Subcutaneous abdominal adipose tissue (tissue), 5 donors: ENCODE data around the gene UBR3.

Experiments used
- H3K27ac ChIP-seq: one replicate; pipeline ENCODE4 v1.7.0; 2013; ENCODE audit warnings: low read depth, mild to moderate bottlenecking, inconsistent platforms, low read length, moderate library complexity
- H3K27me3 ChIP-seq, 5 donors: one replicate each; pipeline ENCODE4 v1.7.0; 2013; ENCODE audit warnings: low read length in 5 of 5, inconsistent platforms in 1 of 5; ENCODE audit not compliant: control insufficient read depth in 5 of 5, insufficient read depth in 4 of 5
- H3K36me3 ChIP-seq, 5 donors: one replicate each; pipeline ENCODE4 v1.7.0; 2013; ENCODE audit warnings: low read length in 5 of 5; ENCODE audit not compliant: control insufficient read depth in 5 of 5, insufficient read depth in 5 of 5
- H3K4me1 ChIP-seq, 5 donors: one replicate each; pipeline ENCODE4 v1.7.0; 2013; ENCODE audit warnings: low read length in 5 of 5, mild to moderate bottlenecking in 3 of 5, moderate library complexity in 1 of 5; ENCODE audit not compliant: control insufficient read depth in 5 of 5, insufficient read depth in 5 of 5
- H3K4me3 ChIP-seq, 5 donors: one replicate each; pipeline ENCODE4 v1.7.0; 2013; ENCODE audit warnings: low read length in 5 of 5, low read depth in 1 of 5
- H3K9ac ChIP-seq, 5 donors: one replicate each; pipeline ENCODE4 v1.7.0; 2013; ENCODE audit warnings: low read length in 5 of 5, mild to moderate bottlenecking in 4 of 5, moderate library complexity in 3 of 5
- H3K9me3 ChIP-seq, 5 donors: one replicate each; pipeline ENCODE4 v1.7.0; 2013; ENCODE audit warnings: low read length in 5 of 5; ENCODE audit not compliant: control insufficient read depth in 5 of 5
- donor health status: healthy.
- donor health status: healthy.
- donor health status: healthy.
- donor health status: healthy.
- donor health status: healthy.

Gene UBR3, protein sequence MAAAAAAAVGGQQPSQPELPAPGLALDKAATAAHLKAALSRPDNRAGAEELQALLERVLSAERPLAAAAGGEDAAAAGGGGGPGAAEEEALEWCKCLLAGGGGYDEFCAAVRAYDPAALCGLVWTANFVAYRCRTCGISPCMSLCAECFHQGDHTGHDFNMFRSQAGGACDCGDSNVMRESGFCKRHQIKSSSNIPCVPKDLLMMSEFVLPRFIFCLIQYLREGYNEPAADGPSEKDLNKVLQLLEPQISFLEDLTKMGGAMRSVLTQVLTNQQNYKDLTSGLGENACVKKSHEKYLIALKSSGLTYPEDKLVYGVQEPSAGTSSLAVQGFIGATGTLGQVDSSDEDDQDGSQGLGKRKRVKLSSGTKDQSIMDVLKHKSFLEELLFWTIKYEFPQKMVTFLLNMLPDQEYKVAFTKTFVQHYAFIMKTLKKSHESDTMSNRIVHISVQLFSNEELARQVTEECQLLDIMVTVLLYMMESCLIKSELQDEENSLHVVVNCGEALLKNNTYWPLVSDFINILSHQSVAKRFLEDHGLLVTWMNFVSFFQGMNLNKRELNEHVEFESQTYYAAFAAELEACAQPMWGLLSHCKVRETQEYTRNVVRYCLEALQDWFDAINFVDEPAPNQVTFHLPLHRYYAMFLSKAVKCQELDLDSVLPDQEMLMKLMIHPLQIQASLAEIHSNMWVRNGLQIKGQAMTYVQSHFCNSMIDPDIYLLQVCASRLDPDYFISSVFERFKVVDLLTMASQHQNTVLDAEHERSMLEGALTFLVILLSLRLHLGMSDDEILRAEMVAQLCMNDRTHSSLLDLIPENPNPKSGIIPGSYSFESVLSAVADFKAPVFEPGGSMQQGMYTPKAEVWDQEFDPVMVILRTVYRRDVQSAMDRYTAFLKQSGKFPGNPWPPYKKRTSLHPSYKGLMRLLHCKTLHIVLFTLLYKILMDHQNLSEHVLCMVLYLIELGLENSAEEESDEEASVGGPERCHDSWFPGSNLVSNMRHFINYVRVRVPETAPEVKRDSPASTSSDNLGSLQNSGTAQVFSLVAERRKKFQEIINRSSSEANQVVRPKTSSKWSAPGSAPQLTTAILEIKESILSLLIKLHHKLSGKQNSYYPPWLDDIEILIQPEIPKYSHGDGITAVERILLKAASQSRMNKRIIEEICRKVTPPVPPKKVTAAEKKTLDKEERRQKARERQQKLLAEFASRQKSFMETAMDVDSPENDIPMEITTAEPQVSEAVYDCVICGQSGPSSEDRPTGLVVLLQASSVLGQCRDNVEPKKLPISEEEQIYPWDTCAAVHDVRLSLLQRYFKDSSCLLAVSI (N-terminal part only)

DNA sequence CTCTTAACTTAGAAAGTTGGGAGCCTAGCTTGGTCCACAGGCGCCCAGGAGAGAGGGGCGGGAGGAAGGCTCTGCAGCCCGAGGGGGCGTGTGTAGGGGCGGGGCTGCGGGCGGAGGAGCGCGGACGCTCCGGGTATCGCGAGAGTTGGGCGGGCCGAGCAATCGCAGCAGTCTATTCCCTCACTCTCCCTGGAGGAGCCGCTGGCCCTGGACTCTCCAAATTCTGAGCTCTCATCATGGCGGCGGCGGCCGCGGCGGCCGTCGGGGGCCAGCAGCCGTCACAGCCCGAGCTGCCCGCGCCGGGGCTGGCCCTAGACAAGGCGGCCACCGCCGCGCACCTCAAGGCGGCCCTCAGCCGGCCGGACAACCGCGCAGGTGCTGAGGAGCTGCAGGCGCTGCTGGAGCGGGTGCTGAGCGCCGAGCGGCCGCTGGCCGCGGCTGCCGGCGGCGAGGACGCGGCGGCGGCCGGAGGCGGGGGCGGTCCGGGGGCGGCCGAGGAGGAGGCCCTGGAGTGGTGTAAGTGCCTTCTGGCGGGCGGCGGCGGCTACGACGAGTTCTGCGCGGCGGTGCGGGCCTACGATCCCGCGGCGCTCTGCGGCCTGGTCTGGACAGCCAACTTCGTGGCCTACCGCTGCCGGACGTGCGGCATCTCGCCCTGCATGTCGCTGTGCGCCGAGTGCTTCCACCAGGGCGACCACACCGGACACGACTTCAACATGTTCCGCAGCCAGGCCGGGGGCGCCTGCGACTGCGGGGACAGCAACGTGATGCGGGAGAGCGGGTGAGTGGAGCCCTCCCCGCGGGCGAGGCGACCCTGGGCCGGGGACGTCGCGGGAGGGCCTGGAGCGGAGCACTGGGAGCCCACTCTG lies at the start of gene UBR3:
TSS of gene UBR3 (plus strand) at position 183 of the 869 bp plus-strand sequence. CDS start at position 237, 54 bp downstream.
- Histone ChIP-seq H3K27me3 (no peaks in the 10 kb centered on the region), H3K4me1 (peaks cover 5 to 61% (median 58%) of the 10 kb centered on the region in 5 donors), H3K36me3 (no peaks in the 10 kb centered on the region), H3K9me3 (no peaks in the 10 kb centered on the region), H3K27ac (peak within 1 kb of the TSS; percentile 86), H3K9ac (peak within 1 kb of the TSS; percentile 22 to 96 (median 94)), H3K4me3 (peak within 1 kb of the TSS; percentile 83 to 97 (median 92))

- Histone ChIP-seq H3K27ac (no peak overlapping the region), H3K27me3 (no peaks in the 10 kb centered on the region), H3K9me3 (no peaks in the 10 kb centered on the region), H3K36me3 (no peaks in the 10 kb centered on the region), H3K4me3 (no peak overlapping the region), H3K4me1 (no peaks in the 10 kb centered on the region), H3K9ac (no peak overlapping the region)
These were observed 48.8 kb upstream of the UBR3 start for GRCh38 chr2:169778446-169778845.

DNA sequence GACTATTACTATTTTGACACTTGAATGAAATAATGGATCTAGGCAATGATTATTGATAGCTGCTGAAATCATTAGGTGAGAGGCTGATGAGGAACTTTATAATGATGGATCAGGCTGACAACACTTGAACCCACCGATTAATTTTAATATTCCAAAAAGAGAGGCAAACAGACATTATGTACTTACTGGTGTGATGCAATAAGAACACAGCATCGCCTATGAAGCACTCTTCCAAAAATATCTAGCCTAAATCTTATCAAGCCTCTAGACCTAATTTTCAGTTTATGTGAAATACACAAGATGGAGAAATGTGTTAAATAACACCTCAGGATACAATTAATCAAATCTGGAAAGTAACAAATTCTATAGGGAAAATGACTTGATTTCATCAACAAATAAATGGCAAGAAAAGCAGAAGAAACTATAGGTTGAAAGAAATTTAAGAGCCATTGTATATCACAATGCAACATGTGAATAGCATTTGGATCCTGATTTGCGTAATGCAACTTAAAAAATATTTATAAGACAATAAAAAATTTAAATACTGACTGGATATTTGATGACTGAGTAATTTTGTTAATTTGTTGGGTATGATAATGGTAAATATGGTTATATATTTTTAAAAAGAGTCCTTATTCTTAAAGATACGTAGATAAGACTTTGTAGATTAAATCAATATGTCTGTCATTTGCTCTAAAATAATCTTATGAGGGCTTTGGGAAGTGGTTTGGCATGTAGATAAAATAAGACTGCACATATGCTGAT lies 45.8 kb upstream of the UBR3 start:
- Histone ChIP-seq H3K27ac (no peak overlapping the region), H3K9me3 (no peaks in the 10 kb centered on the region), H3K4me3 (no peak overlapping the region), H3K36me3 (no peaks in the 10 kb centered on the region), H3K27me3 (no peaks in the 10 kb centered on the region), H3K4me1 (no peaks in the 10 kb centered on the region), H3K9ac (no peak overlapping the region)

GRCh38 chr2:169782513-169782912 lies 44.7 kb upstream of the UBR3 start:
- no peaks in the 10 kb centered on the region for H3K4me1 ChIP-seq
- H3K4me3 ChIP-seq, result no peak overlapping the region
- no peak overlapping the region for H3K27ac ChIP-seq
- no peaks in the 10 kb centered on the region for H3K36me3 ChIP-seq
- H3K9ac ChIP-seq, result no peak overlapping the region
- no peaks in the 10 kb centered on the region for H3K9me3 ChIP-seq
- H3K27me3 ChIP-seq, result no peaks in the 10 kb centered on the region

GRCh38 chr2:169790581-169790980 lies 36.7 kb upstream of the UBR3 start:
- Histone ChIP-seq H3K27me3 (no peaks in the 10 kb centered on the region), H3K27ac (no peak overlapping the region), H3K9me3 (peaks cover 0 to 3% (median 0%) of the 10 kb centered on the region in 5 donors), H3K9ac (no peak overlapping the region), H3K36me3 (no peaks in the 10 kb centered on the region), H3K4me3 (no peak overlapping the region), H3K4me1 (peaks cover 0 to 6% (median 5%) of the 10 kb centered on the region in 5 donors)

DNA sequence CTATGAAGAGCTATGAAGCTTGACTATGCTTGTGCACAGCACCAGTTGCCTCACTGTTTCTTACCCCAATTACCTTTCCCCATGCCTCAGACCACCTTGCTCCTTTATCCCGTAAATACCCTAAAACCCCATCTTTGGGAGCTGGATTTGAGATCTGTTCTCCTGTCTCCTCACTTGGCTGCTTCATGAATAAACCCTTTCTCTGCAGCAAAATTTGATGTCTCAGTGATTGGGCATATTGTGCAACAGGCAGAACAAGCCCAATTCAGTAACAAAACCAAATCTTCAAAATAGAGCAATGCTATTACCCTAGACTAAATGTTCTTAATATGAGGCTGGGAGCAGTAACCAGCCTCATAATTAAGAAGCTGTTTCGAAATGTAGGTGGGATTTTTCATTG lies 32.1 kb upstream of the UBR3 start:
- Histone ChIP-seq H3K36me3 (no peaks in the 10 kb centered on the region), H3K9me3 (peaks cover 0 to 3% (median 0%) of the 10 kb centered on the region in 5 donors), H3K27me3 (no peaks in the 10 kb centered on the region), H3K4me3 (no peak overlapping the region), H3K4me1 (peaks cover 0 to 14% (median 10%) of the 10 kb centered on the region in 5 donors), H3K27ac (no peak overlapping the region), H3K9ac (no peak overlapping the region)

- Histone ChIP-seq H3K27me3 (no peaks in the 10 kb centered on the region), H3K9me3 (peaks cover 0 to 3% (median 0%) of the 10 kb centered on the region in 5 donors), H3K27ac (no peak overlapping the region), H3K4me1 (peaks cover 0 to 22% (median 12%) of the 10 kb centered on the region in 5 donors), H3K36me3 (peaks cover 0 to 5% (median under 1%) of the 10 kb centered on the region in 5 donors), H3K9ac (no peak overlapping the region), H3K4me3 (no peak overlapping the region)
These were observed 30.8 kb upstream of the UBR3 start for GRCh38 chr2:169796441-169796840.

DNA sequence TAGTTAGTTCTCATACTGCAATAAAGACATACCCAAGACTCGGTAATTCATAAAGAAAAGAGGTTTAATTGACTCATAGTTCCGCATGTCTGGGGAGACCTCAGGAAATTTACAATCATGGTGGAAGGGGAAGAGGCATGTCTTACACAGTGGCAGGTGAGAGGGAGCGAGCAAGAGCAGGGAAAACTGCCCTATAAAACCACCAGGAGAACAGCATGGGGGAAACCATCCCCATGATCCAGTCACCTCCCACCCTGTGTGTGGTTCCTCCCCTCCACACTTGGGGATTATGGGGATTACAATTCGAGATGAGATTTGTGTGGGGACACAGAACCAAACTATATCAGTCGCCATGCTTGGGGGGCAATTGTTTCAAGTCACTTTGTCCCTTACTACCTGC lies 29.7 kb upstream of the UBR3 start:
- Histone ChIP-seq H3K9me3 (peaks cover 0 to 3% (median 0%) of the 10 kb centered on the region in 5 donors), H3K36me3 (peaks cover 0 to 12% (median 5%) of the 10 kb centered on the region in 5 donors), H3K4me1 (peaks cover 0 to 31% (median 14%) of the 10 kb centered on the region in 5 donors), H3K27ac (no peak overlapping the region), H3K9ac (no peak overlapping the region), H3K27me3 (no peaks in the 10 kb centered on the region), H3K4me3 (no peak overlapping the region)
